Tibial nerve (tissue), 4 donors: ENCODE data around the gene CENPO. TPM values are rescaled to one million over a fixed set of nuclear protein-coding genes. Genes with fewer than 3 reads are reported as not detected.
A peak's percentile ranks its signal among the peaks of the same experiment; 100 is the strongest.

Source experiments
- DNase-seq, 2 donors: peaks; one replicate each; pipeline ENCODE4 v3.0.0-alpha.2; 2019; ENCODE audit warnings: low spot score in 2 of 2
- H3K27ac ChIP-seq, 4 donors: fragments of 200-600 bp; sonication (generic) in 3 of 4; one replicate each; pipeline ENCODE4 v1.5.1; 2017 to 2019; ENCODE audit warnings: mild to moderate bottlenecking in 1 of 4
- H3K27me3 ChIP-seq, 2 donors: fragments of 200-600 bp; sonication (generic) in 1 of 2; one replicate each; pipeline versions ENCODE4 v1.5.1 to v1.6.0; 2017 to 2019
- H3K36me3 ChIP-seq, 3 donors: fragments of 200-600 bp; sonication (generic); one replicate each; pipeline ENCODE4 v1.5.1; 2018 to 2019
- H3K4me1 ChIP-seq, 4 donors: fragments of 200-600 bp; sonication (generic) in 3 of 4; one replicate each; pipeline ENCODE4 v1.5.1; 2017 to 2019
- H3K4me3 ChIP-seq, 4 donors: fragments of 200-600 bp; sonication (generic) in 3 of 4; one replicate each; pipeline ENCODE4 v1.5.1; 2017 to 2019; ENCODE audit warnings: mild to moderate bottlenecking in 1 of 4, moderate library complexity in 1 of 4
- H3K9me3 ChIP-seq, 4 donors: fragments of 200-600 bp; sonication (generic) in 3 of 4; one replicate each; pipeline ENCODE4 v1.5.1; 2017 to 2019
- EP300 ChIP-seq, 2 donors: sonication (generic); formaldehyde crosslinking; IDR thresholded peaks; one replicate each; pipeline ENCODE4 v1.6.1; 2017; ENCODE audit warnings: antibody characterized with exemption in 2 of 2, mild to moderate bottlenecking in 1 of 2
- POLR2A ChIP-seq, 2 donors: fragments of 450-650 bp; IDR thresholded peaks; one replicate each; pipeline ENCODE4 v1.6.1; 2017; ENCODE audit warnings: antibody characterized with exemption in 2 of 2, mild to moderate bottlenecking in 2 of 2, moderate library complexity in 2 of 2
- WGBS, 2 donors: methylation state at CpG; one replicate each; pipeline ENCODE4 v1.1.5; 2018; 5-methylcytosine and 5-hydroxymethylcytosine counted together
- total RNA-seq, 4 donors: library from RNA; depleted of rRNA; stranded (reverse); fragments of >200 nt; gene quantifications; one replicate each; pipeline ENCODE4 v1.1.0, GENCODE V29; 2016
- TF ChIP-seq, protein P1 (sequence below), 5 experiments: fragments of 200-600 bp in 3 of 5; fragments of 450-650 bp in 2 of 5; sonication (generic) in 3 of 5; IDR thresholded peaks; one replicate each; pipeline ENCODE4 v1.5.1; 2016 to 2019; ENCODE audit warnings: antibody characterized with exemption in 5 of 5, mild to moderate bottlenecking in 3 of 5, moderate library complexity in 2 of 5

CENPO gene
- total RNA-seq, 4 donors from 2014 or later, result 2.4 to 3.6 (median 2.7) TPM

DNA sequence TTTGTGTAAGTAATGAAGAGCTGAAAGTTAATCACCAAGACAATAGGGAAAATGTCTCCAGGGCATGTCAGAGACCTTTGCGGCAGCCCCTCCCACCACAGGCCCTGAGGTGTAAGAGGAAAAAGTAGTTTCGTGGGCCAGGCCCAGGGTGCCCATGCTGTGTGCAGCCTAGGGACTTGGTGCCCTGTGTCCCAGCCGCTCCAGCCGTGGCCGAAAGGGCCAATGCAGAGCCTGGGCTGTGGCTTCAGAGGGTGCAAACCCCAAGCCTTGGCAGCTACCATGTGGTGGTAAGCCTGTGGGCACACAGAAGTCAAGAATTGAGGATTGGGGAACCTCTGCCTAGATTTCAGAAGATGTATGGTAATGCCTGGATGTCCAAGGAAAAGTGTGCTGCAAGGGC, 52.5 kb downstream of the CENPO start:
- Histone ChIP-seq H3K27ac (no peak overlapping the region), H3K36me3 (peaks cover 0 to 46% (median 5%) of the 10 kb centered on the region in 3 donors), H3K4me1 (peaks cover 0 to 19% (median 0%) of the 10 kb centered on the region in 4 donors), H3K4me3 (no peak overlapping the region), H3K9me3 (no peaks in the 10 kb centered on the region), H3K27me3 (no peaks in the 10 kb centered on the region)
- WGBS, 2 donors, result 87 to 90% methylated on average over 5 of the region's 5 CpGs
- DNase-seq, result no peak
- no peak for TF ChIP-seq EP300 (IDR thresholded peaks at IDR 0.05)
- no peak for TF ChIP-seq POLR2A (IDR thresholded peaks at IDR 0.05)
- TF ChIP-seq, protein P1, sequence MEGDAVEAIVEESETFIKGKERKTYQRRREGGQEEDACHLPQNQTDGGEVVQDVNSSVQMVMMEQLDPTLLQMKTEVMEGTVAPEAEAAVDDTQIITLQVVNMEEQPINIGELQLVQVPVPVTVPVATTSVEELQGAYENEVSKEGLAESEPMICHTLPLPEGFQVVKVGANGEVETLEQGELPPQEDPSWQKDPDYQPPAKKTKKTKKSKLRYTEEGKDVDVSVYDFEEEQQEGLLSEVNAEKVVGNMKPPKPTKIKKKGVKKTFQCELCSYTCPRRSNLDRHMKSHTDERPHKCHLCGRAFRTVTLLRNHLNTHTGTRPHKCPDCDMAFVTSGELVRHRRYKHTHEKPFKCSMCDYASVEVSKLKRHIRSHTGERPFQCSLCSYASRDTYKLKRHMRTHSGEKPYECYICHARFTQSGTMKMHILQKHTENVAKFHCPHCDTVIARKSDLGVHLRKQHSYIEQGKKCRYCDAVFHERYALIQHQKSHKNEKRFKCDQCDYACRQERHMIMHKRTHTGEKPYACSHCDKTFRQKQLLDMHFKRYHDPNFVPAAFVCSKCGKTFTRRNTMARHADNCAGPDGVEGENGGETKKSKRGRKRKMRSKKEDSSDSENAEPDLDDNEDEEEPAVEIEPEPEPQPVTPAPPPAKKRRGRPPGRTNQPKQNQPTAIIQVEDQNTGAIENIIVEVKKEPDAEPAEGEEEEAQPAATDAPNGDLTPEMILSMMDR (IDR thresholded peaks at IDR 0.05), result no peak

DNA sequence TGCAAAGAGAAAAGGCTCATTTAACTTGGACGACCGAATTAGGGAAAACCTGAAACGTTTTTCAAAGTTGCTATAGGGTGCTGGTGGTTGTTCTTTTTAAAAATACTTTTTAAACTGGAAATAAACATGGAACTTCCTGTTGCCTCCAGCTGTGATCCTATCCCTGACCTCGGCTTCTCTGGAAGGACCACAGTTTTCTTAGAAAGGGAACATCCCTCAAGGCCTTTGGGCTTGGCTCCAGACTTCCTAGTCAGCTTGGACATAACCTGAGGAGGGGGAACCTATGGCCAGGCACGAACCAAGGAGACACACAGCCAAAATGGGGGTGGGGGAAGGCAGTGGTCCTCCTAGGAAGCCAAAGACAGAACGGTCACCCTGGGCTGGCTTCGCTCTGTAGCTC, 57.7 kb downstream of the CENPO start:
- H3K9me3 ChIP-seq, result no peaks in the 10 kb centered on the region
- DNase-seq, result no peak
- TF ChIP-seq POLR2A (IDR thresholded peaks at IDR 0.05), result no peak
- TF ChIP-seq, protein P1 (IDR thresholded peaks at IDR 0.05), result no peak
- TF ChIP-seq EP300 (IDR thresholded peaks at IDR 0.05), result no peak
- H3K36me3 ChIP-seq, result peaks cover 0 to 3% (median 0%) of the 10 kb centered on the region in 3 donors
- H3K4me3 ChIP-seq, result no peak overlapping the region
- H3K27me3 ChIP-seq, result no peaks in the 10 kb centered on the region
- peak overlapping the region in 2 of 4 donors; percentile 19 to 34 for H3K27ac ChIP-seq
- H3K4me1 ChIP-seq, result peaks cover 0 to 55% (median 20%) of the 10 kb centered on the region in 4 donors
- 49 to 53% methylated on average over 7 of the region's 7 CpGs for WGBS, 2 donors

DNA sequence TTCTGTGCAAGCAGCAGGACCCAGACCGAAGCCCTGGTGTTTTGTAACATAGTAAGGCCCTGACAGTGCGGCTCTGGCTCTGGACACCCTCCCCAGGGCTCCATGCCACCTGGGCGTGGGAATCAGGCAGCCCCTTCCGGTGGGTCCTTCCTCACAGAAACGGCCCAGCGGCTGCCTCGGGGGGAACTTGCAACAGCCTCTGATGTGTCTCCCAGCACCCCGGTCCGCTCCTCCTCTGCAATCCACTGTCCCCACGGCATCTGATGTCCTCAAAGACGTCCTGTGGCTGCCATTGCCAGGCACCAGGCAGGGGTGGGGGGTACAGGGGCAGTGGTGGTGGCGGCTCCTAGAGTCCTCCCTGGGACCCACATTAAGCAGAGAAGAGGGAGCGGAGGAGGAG, 58.8 kb downstream of the CENPO start:
- H3K9me3 ChIP-seq, result no peaks in the 10 kb centered on the region
- no peaks in the 10 kb centered on the region for H3K27me3 ChIP-seq
- 96 to 97% methylated on average over 6 to 13 of the region's 13 CpGs for WGBS, 2 donors
- peak overlapping the region in 2 of 4 donors; percentile 10 to 57 for H3K27ac ChIP-seq
- no peaks in the 10 kb centered on the region for H3K36me3 ChIP-seq
- DNase-seq, result no peak
- TF ChIP-seq POLR2A (IDR thresholded peaks at IDR 0.05) (no peak), EP300 (IDR thresholded peaks at IDR 0.05) (no peak)
- TF ChIP-seq, protein P1 (IDR thresholded peaks at IDR 0.05), result no peak
- no peak overlapping the region for H3K4me3 ChIP-seq
- peaks cover 0 to 66% (median 30%) of the 10 kb centered on the region in 4 donors for H3K4me1 ChIP-seq

- WGBS, 2 donors, result 81 to 97% methylated on average over 9 to 11 of the region's 23 CpGs
- H3K36me3 ChIP-seq, result no peaks in the 10 kb centered on the region
- no peak overlapping the region for H3K4me3 ChIP-seq
- H3K9me3 ChIP-seq, result no peaks in the 10 kb centered on the region
- H3K27ac ChIP-seq, result peak overlapping the region in 2 of 4 donors; percentile 10 to 57
- H3K27me3 ChIP-seq, result no peaks in the 10 kb centered on the region
- DNase-seq, result no peak
- TF ChIP-seq POLR2A (IDR thresholded peaks at IDR 0.05), result no peak
- TF ChIP-seq, protein P1 (IDR thresholded peaks at IDR 0.05), result no peak
- TF ChIP-seq EP300 (IDR thresholded peaks at IDR 0.05), result no peak
- H3K4me1 ChIP-seq, result peaks cover 0 to 71% (median 35%) of the 10 kb centered on the region in 4 donors
These were observed 59.3 kb downstream of the CENPO start for GRCh38 chr2:24852431-24853020.

DNA sequence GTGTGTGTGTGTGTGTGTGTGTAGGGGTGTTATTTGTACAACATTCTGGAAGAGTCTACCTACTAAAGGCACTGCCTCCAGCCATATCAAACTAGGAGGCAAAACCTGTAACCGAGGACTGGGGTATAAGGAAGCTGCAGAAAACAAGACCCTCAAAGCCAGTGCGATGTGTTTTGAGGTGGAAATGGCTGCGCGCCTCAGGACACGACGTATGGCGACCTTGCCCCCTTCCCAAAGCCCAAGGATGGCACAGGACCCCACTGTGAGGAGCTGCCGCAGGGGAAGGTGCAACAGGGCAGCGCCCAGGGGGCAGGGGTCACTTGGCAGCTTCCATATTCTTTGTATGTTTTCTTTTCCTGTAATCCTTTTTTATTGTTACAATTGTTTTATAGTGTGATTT, 59.8 kb downstream of the CENPO start:
- Histone ChIP-seq H3K4me3 (no peak overlapping the region), H3K27me3 (no peaks in the 10 kb centered on the region), H3K27ac (peak overlapping the region in 2 of 4 donors; percentile 57 to 91), H3K9me3 (no peaks in the 10 kb centered on the region), H3K36me3 (no peaks in the 10 kb centered on the region), H3K4me1 (peaks cover 0 to 76% (median 38%) of the 10 kb centered on the region in 4 donors)
- WGBS, 2 donors, result 94% methylated on average over 9 of the region's 9 CpGs
- TF ChIP-seq POLR2A (IDR thresholded peaks at IDR 0.05) (no peak), EP300 (IDR thresholded peaks at IDR 0.05) (no peak)
- TF ChIP-seq, protein P1 (IDR thresholded peaks at IDR 0.05), result no peak
- no peak for DNase-seq
